Glutamatergic neuron (in vitro differentiated cells): ENCODE results near the gene PIGP. TPM values are rescaled to one million over a fixed set of nuclear protein-coding genes. Genes with fewer than 3 reads are reported as not detected.
"Not testable (repeated sequence)": the region's sequence is repeated elsewhere in the genome, so short reads cannot be mapped to it uniquely, and the experiment has no call there.

ENCODE experiments used
- DNase-seq: peaks from one replicate; pipeline ENCODE4 v3.0.0; 2022
- H3K27ac Mint-ChIP-seq: one replicate; pipeline ENCODE4 v1.8.0; 2020; ENCODE audit warnings: mild to moderate bottlenecking, mixed read lengths, inconsistent platforms; ENCODE audit not compliant: unreplicated experiment
- H3K27me3 Mint-ChIP-seq: one replicate; pipeline ENCODE4 v1.8.0; 2020; ENCODE audit warnings: mild to moderate bottlenecking, moderate library complexity, mixed read lengths, inconsistent platforms; ENCODE audit not compliant: unreplicated experiment
- H3K36me3 Mint-ChIP-seq: one replicate; pipeline ENCODE4 v1.8.0; 2020; ENCODE audit warnings: mild to moderate bottlenecking, mixed read lengths, inconsistent platforms; ENCODE audit not compliant: unreplicated experiment
- H3K4me1 Mint-ChIP-seq: one replicate; pipeline ENCODE4 v1.8.0; 2020; ENCODE audit warnings: mild to moderate bottlenecking, low read depth, mixed read lengths, inconsistent platforms; ENCODE audit not compliant: unreplicated experiment
- H3K4me3 Mint-ChIP-seq: one replicate; pipeline ENCODE4 v1.8.0; 2020; ENCODE audit warnings: mild to moderate bottlenecking, mixed read lengths, inconsistent platforms; ENCODE audit not compliant: unreplicated experiment
- H3K9me3 Mint-ChIP-seq: one replicate; pipeline ENCODE4 v1.8.0; 2020; ENCODE audit warnings: mild to moderate bottlenecking, moderate library complexity, mixed read lengths, inconsistent platforms; ENCODE audit not compliant: unreplicated experiment
- total RNA-seq: library from RNA; stranded (reverse); fragmentation: NEBNext Ultra II Directional; extraction: Animal tissue kit (Norgen Biotek cat#: 25700); gene quantifications from one replicate; pipeline ENCODE4 v1.2.1, GENCODE V29; 2021; ENCODE audit not compliant: unreplicated experiment
- TF ChIP-seq, protein P1 (sequence below): fragments of 200-600 bp; sonication (generic); IDR thresholded peaks from one replicate; pipeline ENCODE4 v1.5.0; 2021; ENCODE audit not compliant: partially characterized antibody, unreplicated experiment

Gene PIGP
- total RNA-seq, 1 donor from 2014 or later: 17.6 TPM

DNA sequence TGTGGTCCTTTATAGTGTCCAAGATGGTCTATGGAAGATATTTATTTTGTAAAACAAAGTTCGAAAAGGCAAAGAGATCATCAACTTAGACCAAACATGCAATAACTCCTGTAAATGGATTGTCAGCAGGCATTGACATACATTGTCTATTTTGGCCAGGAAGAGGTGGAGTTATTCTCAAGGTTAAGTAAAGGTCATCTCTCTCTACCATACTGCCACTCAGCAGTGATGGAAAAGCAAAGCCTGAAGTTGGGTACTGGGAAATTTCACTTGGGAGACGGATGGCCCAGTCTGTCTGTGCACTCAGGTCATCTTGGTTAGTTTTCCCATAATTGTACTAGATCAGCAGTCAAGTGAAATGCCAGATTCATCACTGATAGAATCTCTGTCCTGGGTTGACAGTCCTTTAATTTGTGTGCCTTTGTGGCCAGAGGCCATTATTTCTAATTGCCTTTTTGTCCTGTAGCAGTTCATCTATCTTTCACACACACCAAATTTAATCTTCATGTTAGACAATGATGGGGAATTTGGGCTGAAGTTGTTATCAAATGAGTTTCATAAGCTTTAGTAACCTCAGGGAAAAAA lies 17.5 kb downstream of the PIGP start:
- TF ChIP-seq, protein P1, sequence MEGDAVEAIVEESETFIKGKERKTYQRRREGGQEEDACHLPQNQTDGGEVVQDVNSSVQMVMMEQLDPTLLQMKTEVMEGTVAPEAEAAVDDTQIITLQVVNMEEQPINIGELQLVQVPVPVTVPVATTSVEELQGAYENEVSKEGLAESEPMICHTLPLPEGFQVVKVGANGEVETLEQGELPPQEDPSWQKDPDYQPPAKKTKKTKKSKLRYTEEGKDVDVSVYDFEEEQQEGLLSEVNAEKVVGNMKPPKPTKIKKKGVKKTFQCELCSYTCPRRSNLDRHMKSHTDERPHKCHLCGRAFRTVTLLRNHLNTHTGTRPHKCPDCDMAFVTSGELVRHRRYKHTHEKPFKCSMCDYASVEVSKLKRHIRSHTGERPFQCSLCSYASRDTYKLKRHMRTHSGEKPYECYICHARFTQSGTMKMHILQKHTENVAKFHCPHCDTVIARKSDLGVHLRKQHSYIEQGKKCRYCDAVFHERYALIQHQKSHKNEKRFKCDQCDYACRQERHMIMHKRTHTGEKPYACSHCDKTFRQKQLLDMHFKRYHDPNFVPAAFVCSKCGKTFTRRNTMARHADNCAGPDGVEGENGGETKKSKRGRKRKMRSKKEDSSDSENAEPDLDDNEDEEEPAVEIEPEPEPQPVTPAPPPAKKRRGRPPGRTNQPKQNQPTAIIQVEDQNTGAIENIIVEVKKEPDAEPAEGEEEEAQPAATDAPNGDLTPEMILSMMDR: no peak
- Mint-ChIP-seq H3K4me3 (no peak overlapping the region), H3K9me3 (peaks cover 7% of the 10 kb centered on the region), H3K4me1 (peaks cover 14% of the 10 kb centered on the region), H3K27ac (no peak overlapping the region), H3K36me3 (peaks cover 4% of the 10 kb centered on the region), H3K27me3 (peaks cover 6% of the 10 kb centered on the region)
- DNase-seq: no peak

DNA sequence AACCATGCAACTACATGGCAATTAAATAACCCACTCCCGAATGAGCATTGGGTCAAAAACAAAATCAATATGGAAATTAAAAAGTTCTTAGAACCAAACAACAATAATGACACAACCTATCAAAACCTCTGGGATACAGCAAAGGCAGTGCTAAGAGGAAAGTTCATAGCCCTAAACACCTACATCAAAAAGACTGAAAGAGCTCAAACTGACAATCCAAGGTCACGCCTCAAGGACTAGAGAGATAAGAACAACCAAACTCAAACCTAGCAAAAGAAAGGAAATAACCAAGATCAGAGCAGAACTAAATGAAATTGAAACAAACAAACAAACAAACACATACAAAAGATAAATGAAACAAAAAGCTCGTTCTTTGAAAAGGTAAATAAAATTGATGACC lies 23.1 kb downstream of the PIGP start:
- DNase-seq, H3K27ac Mint-ChIP-seq, H3K9me3 Mint-ChIP-seq, H3K36me3 Mint-ChIP-seq, H3K4me1 Mint-ChIP-seq, H3K4me3 Mint-ChIP-seq, H3K27me3 Mint-ChIP-seq: not testable (repeated sequence)

DNA sequence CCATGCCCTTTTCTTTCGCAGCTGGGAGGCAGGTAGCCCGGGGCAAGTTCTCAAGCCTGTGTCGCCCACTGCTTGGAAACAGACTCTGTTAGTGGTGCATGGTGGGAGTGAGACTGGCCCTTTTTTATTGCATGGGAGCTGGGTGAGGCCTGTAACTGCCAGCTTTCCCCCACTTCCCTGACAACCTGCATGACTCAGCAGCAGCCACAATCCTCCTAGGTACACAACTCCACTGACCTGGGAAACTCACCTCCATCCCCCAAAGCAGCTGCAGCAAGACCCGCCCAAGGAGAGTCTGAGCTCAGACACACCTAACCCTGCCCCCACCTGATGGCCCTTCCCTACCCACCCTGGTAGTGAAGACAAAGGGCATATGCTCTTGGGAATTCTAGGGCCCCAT lies 25.8 kb downstream of the PIGP start:
- DNase-seq: no peak
- peaks cover 3% of the 10 kb centered on the region for H3K27me3 Mint-ChIP-seq
- peaks cover 7% of the 10 kb centered on the region for H3K36me3 Mint-ChIP-seq
- TF ChIP-seq, protein P1: no peak
- H3K4me3 Mint-ChIP-seq: no peak overlapping the region
- H3K4me1 Mint-ChIP-seq: no peaks in the 10 kb centered on the region
- peaks cover 7% of the 10 kb centered on the region for H3K9me3 Mint-ChIP-seq
- H3K27ac Mint-ChIP-seq: no peak overlapping the region

DNA sequence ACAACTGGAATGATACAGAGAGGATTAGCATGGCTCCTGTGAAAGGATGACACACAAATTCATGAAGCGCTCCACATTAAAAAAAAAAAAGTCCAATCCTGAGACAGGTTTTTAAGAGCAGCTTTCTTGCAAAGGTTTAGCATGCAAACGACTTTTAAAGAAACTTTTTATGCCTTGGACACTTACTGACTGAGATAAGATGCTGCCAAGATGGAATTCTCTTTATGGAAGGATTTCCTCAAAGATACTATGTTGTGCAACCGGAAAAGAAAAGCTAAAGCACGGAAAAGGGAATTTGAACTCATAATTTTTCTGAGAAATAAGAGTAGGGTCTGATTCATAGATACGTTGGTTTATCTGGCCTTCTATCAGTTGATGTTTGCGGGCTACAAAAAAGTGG lies 27.3 kb downstream of the PIGP start:
- DNase-seq: no peak
- no peak overlapping the region for H3K4me3 Mint-ChIP-seq
- TF ChIP-seq, protein P1: no peak
- H3K27ac Mint-ChIP-seq: no peak overlapping the region
- no peaks in the 10 kb centered on the region for H3K4me1 Mint-ChIP-seq
- H3K27me3 Mint-ChIP-seq: no peaks in the 10 kb centered on the region
- peaks cover 7% of the 10 kb centered on the region for H3K9me3 Mint-ChIP-seq
- peaks cover 7% of the 10 kb centered on the region for H3K36me3 Mint-ChIP-seq

DNA sequence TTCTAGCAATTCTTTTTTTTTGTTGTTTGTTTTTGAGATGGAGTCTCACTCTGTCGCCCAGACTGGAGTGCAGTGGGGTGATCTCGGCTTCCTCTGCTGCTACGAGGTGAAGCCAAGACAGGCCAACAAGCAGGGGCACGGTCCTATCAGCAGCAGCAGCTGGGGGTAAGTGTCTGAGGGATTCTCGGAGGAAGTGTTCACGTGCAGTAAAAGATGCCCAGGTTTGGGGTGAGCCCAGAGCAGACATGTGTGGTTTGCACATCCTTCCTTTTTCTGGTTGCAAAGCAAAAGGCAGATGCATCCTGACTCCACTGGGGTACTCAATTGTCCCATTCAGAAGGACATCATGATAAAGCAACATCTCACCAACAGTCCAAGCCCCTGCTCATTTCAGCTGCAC lies 27.7 kb downstream of the PIGP start:
- TF ChIP-seq, protein P1: no peak
- DNase-seq: no peak
- H3K27me3 Mint-ChIP-seq: no peaks in the 10 kb centered on the region
- H3K4me3 Mint-ChIP-seq: no peak overlapping the region
- H3K36me3 Mint-ChIP-seq: peaks cover 7% of the 10 kb centered on the region
- no peaks in the 10 kb centered on the region for H3K4me1 Mint-ChIP-seq
- no peak overlapping the region for H3K27ac Mint-ChIP-seq
- H3K9me3 Mint-ChIP-seq: peaks cover 7% of the 10 kb centered on the region
